ENCODE results near the gene MAGED1.

MAGED1 gene

DNA sequence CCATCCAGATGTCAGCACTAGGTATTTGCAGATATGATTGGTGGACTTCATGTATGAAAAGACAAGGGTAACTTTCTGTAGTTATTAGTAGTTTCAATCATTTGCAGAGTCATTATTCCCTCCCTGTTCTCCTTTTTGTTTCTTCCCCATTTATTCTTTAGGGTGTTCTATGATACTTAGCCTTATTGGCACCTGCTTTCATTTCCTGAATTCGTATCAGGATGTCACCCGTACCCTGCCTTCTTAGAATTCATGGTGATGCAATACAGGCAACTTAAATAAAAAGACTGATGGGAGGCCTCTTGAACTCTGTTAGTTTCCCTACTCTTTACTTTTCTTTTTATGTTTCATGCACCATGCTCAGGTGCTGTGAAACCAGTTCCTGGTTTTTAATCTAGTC is 24.2 kb downstream of the MAGED1 start:
- H3K4me3 ChIP-seq (ENCODE audit: low read depth, low read length): no peak overlapping the region
- no peak for DNase-seq (ENCODE audit: low read depth, low spot score)
- in situ Hi-C loops (cut with HindIII; ENCODE audit: low sequenced_read_pairs): no loop called here
- TF ChIP-seq, protein P1, sequence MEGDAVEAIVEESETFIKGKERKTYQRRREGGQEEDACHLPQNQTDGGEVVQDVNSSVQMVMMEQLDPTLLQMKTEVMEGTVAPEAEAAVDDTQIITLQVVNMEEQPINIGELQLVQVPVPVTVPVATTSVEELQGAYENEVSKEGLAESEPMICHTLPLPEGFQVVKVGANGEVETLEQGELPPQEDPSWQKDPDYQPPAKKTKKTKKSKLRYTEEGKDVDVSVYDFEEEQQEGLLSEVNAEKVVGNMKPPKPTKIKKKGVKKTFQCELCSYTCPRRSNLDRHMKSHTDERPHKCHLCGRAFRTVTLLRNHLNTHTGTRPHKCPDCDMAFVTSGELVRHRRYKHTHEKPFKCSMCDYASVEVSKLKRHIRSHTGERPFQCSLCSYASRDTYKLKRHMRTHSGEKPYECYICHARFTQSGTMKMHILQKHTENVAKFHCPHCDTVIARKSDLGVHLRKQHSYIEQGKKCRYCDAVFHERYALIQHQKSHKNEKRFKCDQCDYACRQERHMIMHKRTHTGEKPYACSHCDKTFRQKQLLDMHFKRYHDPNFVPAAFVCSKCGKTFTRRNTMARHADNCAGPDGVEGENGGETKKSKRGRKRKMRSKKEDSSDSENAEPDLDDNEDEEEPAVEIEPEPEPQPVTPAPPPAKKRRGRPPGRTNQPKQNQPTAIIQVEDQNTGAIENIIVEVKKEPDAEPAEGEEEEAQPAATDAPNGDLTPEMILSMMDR (IDR thresholded peaks at IDR 0.05; ENCODE audit: low read depth, low read length): no peak

DNA sequence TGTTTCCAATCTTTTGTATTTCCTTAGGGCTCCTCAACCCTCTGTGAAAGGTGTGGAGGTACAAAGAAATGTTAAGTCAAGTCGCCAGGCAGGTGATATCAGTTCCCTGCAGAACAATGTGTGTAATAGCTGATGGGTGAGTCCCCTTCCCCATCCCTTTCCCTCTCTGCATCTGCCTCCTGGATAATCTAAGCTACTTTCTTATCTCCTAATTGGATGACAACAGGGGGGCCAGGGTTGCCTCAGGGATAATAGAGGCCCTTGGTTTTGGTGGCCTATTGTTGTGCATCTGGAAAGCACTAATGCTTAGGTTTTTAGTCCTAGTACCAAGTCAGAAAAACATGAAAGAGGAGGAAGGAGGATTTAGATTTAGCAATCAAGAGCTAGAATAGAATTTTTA is 29.1 kb downstream of the MAGED1 start:
- TF ChIP-seq, protein P1 (IDR thresholded peaks at IDR 0.05; ENCODE audit: low read depth, low read length): no peak
- no peak overlapping the region for H3K4me3 ChIP-seq (ENCODE audit: low read depth, low read length)
- DNase-seq (ENCODE audit: low read depth, low spot score): no peak
- in situ Hi-C loops (cut with HindIII; ENCODE audit: low sequenced_read_pairs): no loop called here

DNA sequence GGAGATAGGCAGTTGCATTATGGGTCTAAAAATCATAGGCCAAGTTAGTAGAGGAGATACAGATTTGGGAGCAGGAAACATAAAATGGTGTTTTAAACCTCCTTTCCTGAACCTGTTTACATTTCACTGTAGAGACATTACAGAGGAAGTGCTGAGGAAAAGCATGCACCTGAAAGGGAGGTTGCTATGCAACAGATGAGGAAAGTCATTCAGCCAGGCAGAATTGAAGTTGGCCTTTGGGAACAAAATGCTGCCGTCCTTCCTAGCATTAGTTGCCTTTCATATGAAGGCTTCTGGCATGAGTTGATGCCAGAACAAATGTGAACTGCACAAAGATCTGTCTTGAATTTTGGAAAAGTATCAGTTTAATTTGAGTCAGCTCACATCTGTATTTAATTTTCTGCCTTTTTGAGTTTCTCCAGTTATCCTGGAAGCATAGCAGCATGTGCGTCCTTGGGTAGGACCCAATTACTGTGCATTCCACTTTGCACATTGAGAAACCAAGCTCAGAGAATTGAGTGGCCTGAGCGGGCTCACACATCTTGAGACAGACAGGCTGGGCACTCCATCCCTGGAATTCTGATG is 38.2 kb downstream of the MAGED1 start:
- no peak overlapping the region for H3K4me3 ChIP-seq (ENCODE audit: low read depth, low read length)
- in situ Hi-C loops (cut with HindIII; ENCODE audit: low sequenced_read_pairs): no loop called here
- TF ChIP-seq, protein P1 (IDR thresholded peaks at IDR 0.05; ENCODE audit: low read depth, low read length): no peak
- no peak for DNase-seq (ENCODE audit: low read depth, low spot score)

All from astrocyte of the spinal cord (primary cell).